Fibroblast of skin of right quadriceps (primary cell): ENCODE measurements around the gene DNMBP.
"Not testable (repeated sequence)": the region's sequence is repeated elsewhere in the genome, so short reads cannot be mapped to it uniquely, and the experiment has no call there.

ENCODE experiments used
- DNase-seq: peaks from one replicate; pipeline ENCODE4 v3.0.0-alpha.2; 2013

DNMBP gene

GRCh38 chr10:99945263-99945662, 64.5 kb downstream of the DNMBP start:
- DNase-seq: peak; percentile 74

- no peak for DNase-seq
Measured at GRCh38 chr10:99944860-99945259, 64.9 kb downstream of the DNMBP start.

GRCh38 chr10:99943908-99944307, 65.8 kb downstream of the DNMBP start:
- DNase-seq: no peak

GRCh38 chr10:99941942-99942820, 67.6 kb downstream of the DNMBP start:
- DNase-seq: peak; percentile 72

GRCh38 chr10:99938563-99938962, 71.2 kb downstream of the DNMBP start:
- no peak for DNase-seq

- DNase-seq: no peak
Measured at GRCh38 chr10:99937630-99938029, 72.1 kb downstream of the DNMBP start.

- not testable (repeated sequence) for DNase-seq
Measured at GRCh38 chr10:99932203-99932957, 77.4 kb downstream of the DNMBP start.

- no peak for DNase-seq
Measured at GRCh38 chr10:99930731-99931550, 78.8 kb downstream of the DNMBP start.

- no peak for DNase-seq
Measured at GRCh38 chr10:99929360-99929759, 80.4 kb downstream of the DNMBP start.

- DNase-seq: no peak
Measured at GRCh38 chr10:99927721-99928280, 81.9 kb downstream of the DNMBP start.

GRCh38 chr10:99926925-99927720, 82.6 kb downstream of the DNMBP start:
- DNase-seq: peak; percentile 80

GRCh38 chr10:99924451-99925255, 85.1 kb downstream of the DNMBP start:
- no peak for DNase-seq

GRCh38 chr10:99921948-99922347, 87.8 kb downstream of the DNMBP start:
- DNase-seq: no peak

- no peak for DNase-seq
Measured at GRCh38 chr10:99920901-99921300, 88.8 kb downstream of the DNMBP start.

- DNase-seq: no peak
Measured at GRCh38 chr10:99920486-99920885, 89.3 kb downstream of the DNMBP start.

GRCh38 chr10:99917963-99918825, 91.6 kb downstream of the DNMBP start:
- DNase-seq: peak; percentile 63

- no peak for DNase-seq
Measured at GRCh38 chr10:99916776-99917175, 93.0 kb downstream of the DNMBP start.

- DNase-seq: no peak
Measured at GRCh38 chr10:99915414-99915813, 94.3 kb downstream of the DNMBP start.

- no peak for DNase-seq
Measured at GRCh38 chr10:99914236-99914635, 95.5 kb downstream of the DNMBP start.

- DNase-seq: peak; percentile 41
Measured at GRCh38 chr10:99913831-99914235, 95.9 kb downstream of the DNMBP start.
